GM19468 (cell line): ENCODE data around the gene KRTAP10-1.
"Not testable (repeated sequence)": the region's sequence is repeated elsewhere in the genome, so short reads cannot be mapped to it uniquely, and the experiment has no call there.

Experiments
- ATAC-seq: cut with Tn5 transposase; IDR thresholded peaks from one replicate; pipeline ENCODE4 v1.9.1; 2021; ENCODE audit warnings: mild to moderate bottlenecking, moderate library complexity, moderate number of reproducible peaks; ENCODE audit not compliant: unreplicated experiment; ENCODE audit errors: extremely low read depth

Gene KRTAP10-1

DNA sequence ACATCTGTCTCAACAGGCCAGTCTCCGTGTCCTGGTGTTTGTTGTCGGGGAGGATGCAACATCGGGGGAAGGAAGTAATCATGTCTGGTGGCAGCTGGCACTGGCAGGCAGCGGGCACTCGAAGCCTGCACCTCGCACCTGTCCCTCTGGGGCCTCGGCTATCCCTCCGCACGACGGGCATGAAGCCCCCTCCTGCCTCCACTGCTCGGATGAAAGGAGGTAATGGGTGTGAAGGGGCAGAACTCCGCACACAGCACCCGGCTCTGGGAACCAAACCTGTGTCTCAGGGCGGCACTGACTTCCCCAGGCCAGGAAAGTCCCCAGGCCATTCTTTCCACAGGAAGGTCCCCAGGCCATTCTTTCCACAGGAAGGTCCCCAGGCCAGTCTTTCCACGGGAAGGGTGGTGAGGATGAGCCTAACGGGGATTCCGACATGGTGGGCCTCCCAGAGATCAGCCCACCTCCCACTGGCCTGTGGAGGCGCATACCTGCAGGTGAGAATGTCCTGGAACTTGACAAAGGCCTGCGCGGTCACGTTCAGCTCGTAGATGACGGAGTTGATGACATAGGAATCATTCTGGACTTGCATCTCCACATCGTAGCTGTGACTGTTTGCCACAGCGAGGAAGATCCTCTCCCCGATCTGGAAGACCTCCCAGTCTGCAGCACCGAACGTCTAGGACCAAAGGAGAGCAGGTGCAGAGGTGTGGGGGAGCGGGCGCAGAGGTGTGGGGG lies 31.1 kb downstream of the KRTAP10-1 start:
- ATAC-seq = no peak

DNA sequence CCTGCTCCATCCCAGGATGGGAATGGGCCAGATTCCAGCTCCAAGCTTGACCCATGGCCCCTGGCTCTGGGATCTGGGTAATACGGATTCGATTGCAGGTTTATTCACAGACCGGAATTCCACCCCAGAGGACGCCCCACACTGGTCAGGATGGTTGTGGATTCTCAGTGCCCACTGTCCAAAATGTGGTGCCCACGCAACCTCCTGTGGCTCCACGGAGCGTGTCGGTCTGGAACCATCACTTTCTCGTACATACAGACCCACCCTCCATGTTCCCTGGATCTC lies 31.6 kb downstream of the KRTAP10-1 start:
- ATAC-seq = no peak

DNA sequence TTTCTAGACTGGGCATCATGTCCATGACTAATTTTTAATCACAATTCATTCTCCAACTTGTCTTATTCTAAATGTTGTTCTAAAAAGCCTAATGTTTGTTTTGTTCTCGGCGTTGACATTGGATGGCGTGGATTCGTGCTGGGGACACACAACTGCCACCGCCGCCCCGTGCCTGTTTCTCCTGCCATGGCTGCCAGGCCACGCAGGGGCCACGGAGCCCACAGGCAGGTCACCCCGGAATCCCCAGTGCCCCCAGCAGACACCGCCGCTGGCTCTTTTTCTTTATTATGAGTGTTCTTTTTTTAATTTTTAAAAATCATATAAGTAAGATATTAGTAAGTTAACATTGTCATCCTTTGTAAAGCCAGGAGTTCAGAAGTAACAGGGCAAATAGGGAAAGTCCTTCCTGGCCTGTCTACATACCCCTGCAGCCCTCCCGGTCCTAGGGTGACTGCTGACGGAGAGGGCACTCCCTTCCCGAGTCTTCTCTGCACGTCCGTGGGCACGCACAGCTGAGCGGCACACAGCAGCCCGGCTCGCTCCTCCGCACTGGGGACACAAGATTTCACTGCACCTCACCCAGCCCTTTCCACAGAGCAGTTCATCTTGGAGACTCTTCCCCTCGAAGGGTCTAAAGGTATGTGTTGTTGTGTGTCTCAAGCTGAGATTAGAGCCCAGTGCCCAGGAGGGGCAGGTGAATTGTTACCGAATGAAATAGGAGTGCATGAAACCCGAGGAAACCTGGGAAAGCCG lies 32.1 kb downstream of the KRTAP10-1 start:
- ATAC-seq = no peak

DNA sequence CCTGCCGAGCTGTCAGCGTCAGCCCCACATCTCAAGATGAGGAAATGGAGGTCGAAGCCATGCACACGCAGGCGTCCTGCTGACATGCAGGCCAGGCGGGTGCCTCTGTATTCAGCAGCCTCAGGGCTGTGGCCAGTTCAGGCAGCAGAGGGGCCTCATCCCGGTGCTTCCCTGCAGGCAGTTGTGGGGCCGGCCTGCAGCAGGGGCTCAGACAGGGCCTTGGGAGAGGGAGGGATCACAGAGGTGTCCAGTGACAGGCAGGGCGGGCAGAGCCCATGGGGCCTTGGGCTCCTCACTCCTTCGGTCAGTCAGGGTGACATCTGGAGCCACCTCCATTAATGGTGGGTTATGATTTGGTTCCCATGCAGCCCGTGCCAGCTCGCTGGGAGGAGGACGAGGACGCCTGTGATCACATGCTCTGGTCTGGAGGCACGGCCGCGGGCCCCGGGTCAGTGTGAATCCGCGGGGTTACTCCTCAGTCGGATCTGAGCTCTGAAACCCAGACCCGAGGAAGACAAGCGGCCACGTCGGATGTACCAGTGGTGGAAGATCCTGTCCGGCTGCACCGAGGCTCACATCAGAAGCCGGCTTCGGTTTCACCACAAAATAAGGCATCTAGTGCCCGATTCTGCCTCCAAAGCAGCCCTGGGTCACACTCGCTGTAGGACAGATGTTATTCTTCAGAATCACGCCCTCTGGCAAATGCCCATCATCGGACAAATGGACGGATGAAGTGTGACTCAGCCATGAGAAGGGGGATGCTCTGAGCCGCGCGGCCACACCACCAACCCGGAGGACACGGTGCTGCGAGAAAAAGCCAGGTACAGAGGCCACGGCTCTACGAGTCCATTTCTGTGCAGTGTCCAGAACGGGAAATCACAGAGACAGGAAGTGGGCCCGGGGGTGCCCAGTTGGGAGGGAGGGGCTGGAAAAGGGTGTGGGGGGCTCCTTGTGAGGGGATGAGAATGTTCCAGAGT lies 33.4 kb downstream of the KRTAP10-1 start:
- ATAC-seq = no peak

DNA sequence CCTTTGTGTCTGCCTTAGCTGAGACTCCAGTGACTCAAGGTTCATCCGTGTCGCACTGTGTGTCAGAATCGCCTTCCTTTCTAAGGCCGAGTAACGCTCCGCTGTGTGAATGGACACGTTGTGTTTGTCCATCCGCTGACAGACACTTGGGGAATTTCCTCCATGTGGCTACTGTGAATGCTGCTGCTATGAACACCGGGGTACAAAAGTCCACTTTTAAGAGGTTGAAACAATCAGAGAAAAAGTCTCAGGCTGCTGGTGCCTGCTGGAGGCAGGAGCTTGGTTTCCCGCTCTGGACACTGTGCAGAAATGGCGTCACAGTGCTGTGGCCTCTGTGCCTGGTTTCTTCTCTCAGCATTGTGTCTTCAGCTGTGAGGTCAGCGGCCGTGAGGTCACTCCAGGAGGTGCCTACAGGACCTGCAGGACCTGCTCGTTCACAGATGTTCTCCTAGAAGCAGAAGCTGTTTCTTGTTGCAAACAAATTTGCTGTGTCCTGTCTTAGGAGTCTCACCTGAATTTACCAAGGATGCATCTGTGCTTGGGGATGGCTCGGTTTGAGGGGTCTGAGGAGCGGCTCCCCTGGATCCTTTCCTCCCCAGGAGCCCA lies 34.2 kb downstream of the KRTAP10-1 start:
- no peak for ATAC-seq

DNA sequence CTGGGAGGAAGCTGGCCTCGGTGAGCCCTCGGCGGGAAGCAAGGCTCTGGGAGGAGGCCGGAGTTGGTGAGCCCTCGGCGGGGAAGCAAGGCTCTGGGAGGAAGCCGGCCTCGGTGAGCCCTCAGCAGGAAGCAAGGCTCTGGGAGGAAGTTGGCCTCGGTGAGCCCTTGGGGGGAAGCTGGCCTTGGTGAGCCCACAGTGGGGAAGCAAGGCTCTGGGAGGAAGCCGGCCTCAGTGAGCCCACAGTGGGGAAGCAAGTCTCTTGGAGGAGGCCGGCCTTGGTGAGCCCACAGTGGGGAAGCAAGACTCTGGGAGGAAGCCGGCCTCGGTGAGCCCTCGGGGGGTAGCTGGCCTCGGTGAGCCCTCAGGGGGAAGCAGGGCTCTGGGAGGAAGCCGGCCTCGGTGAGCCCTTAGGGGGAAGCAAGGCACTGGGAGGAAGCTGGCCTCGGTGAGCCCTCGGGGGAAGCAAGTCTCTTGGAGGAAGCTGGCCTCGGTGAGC lies 36.0 kb downstream of the KRTAP10-1 start:
- ATAC-seq = no peak

DNA sequence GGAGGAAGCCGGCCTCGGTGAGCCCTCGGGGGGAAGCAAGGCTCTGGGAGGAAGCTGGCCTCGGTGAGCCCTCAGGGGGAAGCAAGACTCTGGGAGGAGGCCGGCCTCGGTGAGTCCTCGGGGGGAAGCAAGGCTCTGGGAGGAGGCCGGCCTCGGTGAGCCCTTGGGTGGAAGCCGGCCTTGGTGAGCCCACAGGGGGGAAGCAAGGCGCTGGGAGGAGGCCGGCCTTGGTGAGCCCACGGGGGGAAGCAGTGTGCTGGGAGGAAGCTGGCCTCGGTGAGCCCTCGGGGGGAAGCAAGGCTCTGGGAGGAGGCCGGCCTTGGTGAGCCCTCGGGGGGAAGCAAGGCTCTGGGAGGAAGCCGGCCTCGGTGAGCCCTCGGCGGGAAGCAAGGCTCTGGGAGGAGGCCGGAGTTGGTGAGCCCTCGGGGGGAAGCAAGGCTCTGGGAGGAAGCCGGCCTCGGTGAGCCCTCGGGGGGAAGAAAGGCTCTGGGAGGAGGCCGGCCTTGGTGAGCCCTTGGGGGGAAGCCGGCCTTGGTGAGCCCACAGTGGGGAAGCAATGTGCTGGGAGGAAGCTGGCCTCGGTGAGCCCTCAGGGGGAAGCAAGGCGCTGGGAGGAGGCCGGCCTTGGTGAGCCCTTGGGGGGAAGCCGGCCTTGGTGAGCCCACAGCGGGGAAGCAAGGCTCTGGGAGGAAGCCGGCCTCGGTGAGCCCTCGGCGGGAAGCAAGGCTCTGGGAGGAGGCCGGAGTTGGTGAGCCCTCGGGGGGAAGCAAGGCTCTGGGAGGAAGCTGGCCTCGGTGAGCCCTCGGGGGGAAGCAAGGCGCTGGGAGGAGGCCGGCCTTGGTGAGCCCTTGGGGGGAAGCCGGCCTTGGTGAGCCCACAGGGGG lies 36.7 kb downstream of the KRTAP10-1 start:
- not testable (repeated sequence) for ATAC-seq

DNA sequence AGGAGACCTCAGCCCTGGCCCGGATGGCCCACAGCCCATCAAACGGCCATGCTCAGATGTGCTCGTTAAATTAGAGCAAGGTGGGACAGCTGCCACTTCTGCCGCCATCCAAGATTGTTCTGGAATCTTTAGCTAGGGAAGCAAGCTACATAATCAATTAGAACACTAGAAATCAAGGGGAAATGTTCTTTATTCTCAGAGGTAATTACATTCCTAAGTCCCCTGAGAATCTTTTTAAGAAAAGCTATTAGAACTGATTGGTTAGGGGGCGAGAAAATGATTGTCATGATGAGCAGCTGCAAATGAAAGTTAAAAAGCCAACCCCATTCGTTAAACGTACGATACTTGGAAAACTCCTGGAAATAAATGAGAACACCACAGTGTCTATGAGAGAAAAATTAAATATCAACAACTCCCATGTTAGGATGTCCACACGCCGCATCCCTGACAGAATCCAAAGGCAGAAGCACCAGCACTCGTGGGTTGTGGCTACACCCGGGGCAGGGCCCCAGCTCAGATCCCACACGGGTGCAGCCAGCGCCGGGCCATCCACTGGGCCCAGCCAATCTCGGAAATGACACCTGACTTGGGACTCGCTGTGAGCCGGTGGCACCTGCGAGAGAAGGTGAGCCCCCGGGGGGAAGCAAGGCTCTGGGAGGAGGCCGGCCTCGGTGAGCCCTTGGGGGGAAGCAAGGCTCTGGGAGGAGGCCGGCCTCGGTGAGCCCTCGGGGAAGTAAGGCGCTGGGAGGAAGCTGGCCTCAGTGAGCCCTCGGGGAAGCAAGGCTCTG lies 37.6 kb downstream of the KRTAP10-1 start:
- no peak for ATAC-seq

DNA sequence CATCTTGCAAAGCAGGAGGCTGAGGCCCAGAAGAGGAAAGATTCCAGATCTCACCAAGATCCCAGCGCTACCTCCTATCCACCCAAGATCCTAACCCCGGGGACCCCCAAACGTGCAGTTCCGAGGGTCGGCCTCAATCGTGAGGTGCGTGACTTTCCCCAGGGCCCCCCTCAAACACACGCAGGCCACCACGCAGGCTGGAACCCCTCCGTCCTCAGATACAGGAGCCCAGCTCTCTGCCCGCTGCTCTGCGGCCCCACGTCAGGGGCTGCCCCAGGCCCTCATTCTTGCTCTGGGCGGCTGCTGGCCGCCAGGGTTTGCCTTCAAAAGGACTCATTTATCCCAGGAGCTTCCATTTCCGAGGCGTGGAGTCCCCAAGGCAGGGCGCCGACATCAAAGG lies 39.9 kb downstream of the KRTAP10-1 start:
- ATAC-seq = no peak

DNA sequence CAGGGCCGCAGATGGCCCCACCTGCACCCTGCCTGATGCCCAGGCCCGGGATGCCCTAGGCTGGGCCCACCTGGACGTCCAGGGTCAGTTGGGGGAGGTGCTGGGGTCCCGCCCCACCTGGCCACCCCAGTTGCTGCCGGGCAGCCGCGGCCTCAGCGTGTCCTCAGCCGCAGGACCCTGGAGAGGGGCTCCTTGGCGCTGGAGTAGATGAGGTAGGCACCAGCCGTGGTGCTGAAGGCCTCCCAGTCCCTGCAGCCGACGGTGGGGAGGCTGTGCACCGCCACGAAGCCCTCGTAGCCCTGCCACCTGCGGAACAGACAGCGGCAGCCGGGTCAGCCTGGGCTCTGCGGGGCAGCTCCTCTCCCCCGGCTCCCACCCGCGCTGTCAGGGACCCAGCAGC lies 40.4 kb downstream of the KRTAP10-1 start:
- ATAC-seq = no peak

DNA sequence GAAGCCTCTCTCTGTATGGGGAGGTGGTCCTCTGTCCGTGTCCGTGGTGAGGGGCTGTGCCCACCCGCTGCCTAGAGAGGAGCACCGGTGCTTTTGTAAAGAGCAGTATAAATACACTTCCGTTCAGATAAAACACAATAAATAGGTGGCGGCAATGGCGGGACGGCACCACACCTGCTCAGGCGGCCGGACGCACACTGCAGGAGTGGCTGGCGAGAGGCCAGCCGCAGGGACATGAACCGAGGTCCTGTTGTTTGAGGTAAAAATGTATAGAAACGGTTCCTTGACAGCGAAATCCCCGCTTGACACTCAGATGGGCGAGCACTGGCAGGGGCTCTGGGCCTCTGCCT lies 40.8 kb downstream of the KRTAP10-1 start:
- ATAC-seq = no peak

DNA sequence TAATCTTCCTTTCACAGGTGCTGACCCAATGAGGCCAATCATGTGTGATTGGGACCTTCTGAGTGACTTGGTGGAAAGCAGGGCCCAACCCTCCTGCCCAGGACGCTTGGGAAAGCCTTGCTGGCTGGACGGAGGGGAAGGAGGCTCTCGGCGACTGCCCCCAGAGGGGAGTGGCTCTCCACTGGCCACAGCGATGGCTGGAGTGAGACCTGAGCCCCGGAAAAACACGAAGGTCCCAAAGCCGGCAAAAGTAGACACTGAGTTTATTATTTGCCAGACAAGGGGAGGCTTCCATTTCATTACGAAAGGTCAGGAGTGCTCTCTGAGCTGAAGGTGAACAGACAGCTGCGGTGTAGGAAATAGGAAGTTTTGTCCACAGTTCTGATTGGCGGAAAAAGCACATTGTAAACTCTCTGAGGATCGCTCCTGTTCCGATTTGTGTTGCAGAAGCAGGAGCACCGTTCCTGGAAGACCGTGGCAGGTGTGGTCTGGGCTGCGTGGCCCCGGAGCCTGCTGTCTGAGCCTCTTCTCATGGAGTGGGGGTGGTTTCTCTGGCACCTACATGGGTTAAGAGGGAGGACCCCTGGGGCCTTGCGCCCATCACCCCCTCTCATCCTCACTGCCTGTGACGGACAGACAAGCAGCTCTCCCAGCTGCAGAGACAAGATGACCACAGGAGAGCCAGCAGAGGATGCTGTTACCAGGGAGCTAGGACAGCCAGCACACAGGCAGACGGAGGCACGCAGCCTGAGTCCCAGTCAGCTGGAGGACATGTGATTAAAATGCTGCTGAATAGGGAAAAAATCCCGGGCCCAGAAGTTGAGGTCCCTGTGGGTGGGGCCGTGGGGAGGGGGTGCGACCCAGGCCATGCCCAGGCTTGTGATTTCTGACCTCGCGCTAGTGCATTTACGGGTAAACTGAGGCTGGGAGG lies 41.5 kb downstream of the KRTAP10-1 start:
- no peak for ATAC-seq

DNA sequence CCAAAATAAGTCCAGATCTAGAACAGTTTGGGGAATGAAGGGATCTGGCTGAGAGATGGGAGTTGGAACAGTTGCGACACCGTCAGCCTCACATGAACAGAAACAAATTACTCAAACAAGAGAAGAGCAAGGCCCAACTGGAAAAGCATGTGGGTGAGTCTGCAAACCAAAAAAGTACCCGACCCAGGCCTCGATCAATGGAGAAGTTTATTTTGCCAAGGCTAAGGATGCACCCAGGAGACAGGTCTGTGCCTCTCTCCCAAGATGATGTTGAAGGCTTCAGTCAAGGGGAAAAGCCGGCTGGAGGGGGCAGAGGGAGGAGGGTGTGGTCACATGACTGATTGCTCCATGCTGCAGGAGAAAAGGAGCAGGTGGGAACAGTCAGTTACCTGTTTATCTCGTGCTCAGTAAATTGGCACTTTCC lies 42.3 kb downstream of the KRTAP10-1 start:
- no peak for ATAC-seq

DNA sequence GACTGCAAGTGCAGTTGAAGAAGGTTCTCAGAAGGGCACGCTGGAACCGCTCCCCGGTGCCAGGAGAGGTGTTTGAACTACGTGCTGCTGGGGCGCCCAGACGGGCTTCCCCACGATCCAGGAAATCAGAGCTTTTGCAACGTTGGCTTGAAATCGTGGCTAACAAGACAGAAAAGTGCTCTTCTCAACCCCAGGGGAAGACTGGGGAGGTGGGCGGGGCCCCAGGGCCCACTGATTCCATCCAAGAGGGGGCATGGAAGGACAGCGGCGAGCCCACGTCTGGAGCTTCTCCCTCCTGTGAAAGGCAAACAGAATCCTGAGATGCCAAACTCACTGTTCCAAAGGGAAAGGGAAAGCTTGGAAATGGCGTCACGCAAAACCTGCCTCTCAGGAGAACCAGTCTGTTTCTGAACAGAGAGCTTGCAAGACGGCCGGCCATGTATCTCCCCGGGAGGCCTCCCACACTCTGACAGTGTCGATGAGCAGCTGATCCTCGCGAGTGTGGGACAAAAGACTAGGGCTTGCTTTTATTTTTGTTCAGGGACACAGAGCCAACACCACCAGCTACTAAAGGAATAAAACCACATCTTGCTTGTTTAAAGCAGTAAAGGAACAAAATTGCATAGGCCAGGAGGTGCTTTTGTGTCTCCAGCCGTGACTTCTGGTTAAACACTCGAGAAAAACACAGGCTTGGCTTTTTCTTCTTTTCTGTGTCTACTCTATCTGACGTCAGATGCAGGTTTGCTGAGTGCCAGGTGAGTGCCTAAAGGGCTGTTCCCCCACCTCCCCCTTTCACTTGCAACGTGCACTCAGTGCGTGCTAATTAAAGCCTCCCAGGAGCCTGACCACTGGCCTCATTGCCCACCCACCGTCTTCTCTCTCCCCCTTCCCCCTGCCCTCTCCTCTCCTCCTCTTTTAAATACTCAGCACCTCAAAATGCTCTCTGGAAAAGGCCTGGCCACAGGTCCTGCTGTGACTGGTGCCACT lies 43.1 kb downstream of the KRTAP10-1 start:
- ATAC-seq = no peak

DNA sequence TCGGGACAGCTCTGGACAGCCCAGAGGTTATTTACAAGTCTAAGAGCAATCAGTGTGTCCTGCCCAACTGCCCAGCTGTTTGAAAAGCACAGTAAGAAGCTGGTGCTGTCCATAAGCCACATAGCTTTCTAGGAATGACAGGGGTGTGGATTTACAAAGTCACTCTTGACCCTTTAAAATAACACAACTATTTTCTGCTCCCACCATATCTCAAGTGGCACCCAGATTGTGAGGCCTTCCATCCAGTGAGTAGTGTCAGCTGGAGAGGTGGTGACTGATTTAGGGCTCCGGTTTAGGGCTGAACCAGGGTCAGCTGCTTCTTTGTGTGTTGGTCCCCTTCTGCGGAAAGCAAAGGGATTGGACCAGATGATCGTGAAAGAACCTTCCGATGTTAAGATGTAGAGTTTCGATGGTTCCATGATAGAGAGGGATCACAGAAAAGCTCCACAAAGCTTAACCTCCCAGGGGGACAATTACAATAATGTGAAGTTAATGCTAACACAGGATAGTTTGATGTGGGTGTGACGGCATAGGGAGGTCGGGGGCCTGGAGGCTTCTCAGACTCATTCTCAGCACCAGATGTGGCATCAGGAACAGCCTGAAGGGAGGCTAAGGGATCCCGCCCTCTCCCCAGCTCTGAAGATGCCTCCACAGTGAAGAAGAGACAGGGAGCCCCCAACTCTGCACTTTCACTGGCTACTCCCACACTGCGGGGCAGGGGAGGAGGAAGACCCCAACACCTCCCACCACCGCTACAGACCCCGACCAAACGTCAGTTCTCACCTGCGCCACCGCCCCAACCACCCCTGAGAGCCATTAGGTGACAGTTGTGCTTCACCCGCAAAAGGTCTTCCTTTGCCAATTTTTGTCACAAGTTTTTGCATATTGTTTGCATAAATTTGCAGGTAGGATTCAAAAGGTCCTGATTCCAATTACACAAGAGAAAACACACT lies 44.1 kb downstream of the KRTAP10-1 start:
- ATAC-seq = no peak
